HepG2 (cell line): Measurements from ENCODE around the gene NYNRIN. TPM values are rescaled to one million over a fixed set of nuclear protein-coding genes. Genes with fewer than 3 reads are reported as not detected.
A peak's percentile ranks its signal among the peaks of the same experiment; 100 is the strongest.

Source experiments
- ARID2 ChIP-seq: sonication (generic); formaldehyde crosslinking; IDR thresholded peaks from 2 replicates; pipeline ENCODE4 v1.8.1; 2022; ENCODE audit warnings: mild to moderate bottlenecking, missing genetic modification reagents, borderline replicate concordance
- ATF5 ChIP-seq: sonication (generic); formaldehyde crosslinking; IDR thresholded peaks from 2 replicates; pipeline ENCODE4 v1.4.0; 2020; ENCODE audit warnings: mild to moderate bottlenecking, low read depth, missing genetic modification reagents
- BRF2 ChIP-seq: sonication (generic); formaldehyde crosslinking; IDR thresholded peaks from 2 replicates; pipeline ENCODE4 v1.8.1; 2022; ENCODE audit warnings: mild to moderate bottlenecking, missing genetic modification reagents
- CBX5 ChIP-seq: sonication (generic); formaldehyde crosslinking; IDR thresholded peaks from 2 replicates; pipeline ENCODE4 v1.4.0; 2020; ENCODE audit warnings: missing genetic modification reagents, borderline replicate concordance
- GLMP ChIP-seq: sonication (generic); formaldehyde crosslinking; IDR thresholded peaks from 2 replicates; pipeline ENCODE4 v1.9.0; 2021; ENCODE audit warnings: missing genetic modification reagents, mild to moderate bottlenecking, borderline replicate concordance
- JUNB ChIP-seq: sonication (generic); formaldehyde crosslinking; IDR thresholded peaks from 2 replicates; pipeline ENCODE4 v1.8.0; 2022; ENCODE audit warnings: missing genetic modification reagents, mild to moderate bottlenecking, borderline replicate concordance
- LRRFIP1 ChIP-seq: sonication (generic); formaldehyde crosslinking; conservative IDR thresholded peaks from 2 replicates; pipeline ENCODE4 v1.4.0; 2020; ENCODE audit warnings: missing genetic modification reagents
- NFKB2 ChIP-seq: sonication (generic); formaldehyde crosslinking; IDR thresholded peaks from 2 replicates; pipeline ENCODE4 v1.4.0; 2020; ENCODE audit warnings: missing genetic modification reagents, borderline replicate concordance
- PITX1 ChIP-seq: sonication (generic); formaldehyde crosslinking; IDR thresholded peaks from 2 replicates; pipeline ENCODE4 v1.5.1; 2020; ENCODE audit warnings: mild to moderate bottlenecking, missing genetic modification reagents
- TGIF2 ChIP-seq: IDR thresholded peaks from 2 replicates; pipeline ENCODE4 v1.6.1; 2016; ENCODE audit warnings: control low read depth, missing compliant biosample characterization
- TRAFD1 ChIP-seq: sonication (generic); formaldehyde crosslinking; IDR thresholded peaks from 2 replicates; pipeline ENCODE4 v1.5.1; 2020; ENCODE audit warnings: missing genetic modification reagents, mild to moderate bottlenecking, borderline replicate concordance
- ZBTB25 ChIP-seq: IDR thresholded peaks from 2 replicates; pipeline ENCODE4 v1.6.1; 2018; ENCODE audit warnings: missing genetic modification reagents
- ZFP36L1 ChIP-seq: sonication (generic); formaldehyde crosslinking; IDR thresholded peaks from 2 replicates; pipeline ENCODE4 v1.8.0; 2022; ENCODE audit warnings: mild to moderate bottlenecking, missing genetic modification reagents, moderate library complexity
- ZNF136 ChIP-seq: sonication (generic); formaldehyde crosslinking; IDR thresholded peaks from 2 replicates; pipeline ENCODE4 v1.8.1; 2022; ENCODE audit warnings: low read depth, mild to moderate bottlenecking, moderate library complexity, missing genetic modification reagents
- ZNF224 ChIP-seq: sonication (generic); formaldehyde crosslinking; IDR thresholded peaks from 2 replicates; pipeline ENCODE4 v1.5.0; 2020; ENCODE audit warnings: mild to moderate bottlenecking, missing genetic modification reagents
- ZNF496 ChIP-seq: sonication (generic); formaldehyde crosslinking; IDR thresholded peaks from 2 replicates; pipeline ENCODE4 v1.8.1; 2023; ENCODE audit warnings: mild to moderate bottlenecking, moderate library complexity, missing genetic modification reagents; ENCODE audit not compliant: insufficient replicate concordance
- ZNF614 ChIP-seq: IDR thresholded peaks from 2 replicates; pipeline ENCODE4 v1.6.1; 2018; ENCODE audit warnings: missing biosample characterization, missing genetic modification reagents, inconsistent platforms, borderline replicate concordance
- ZNF652 ChIP-seq: IDR thresholded peaks from 2 replicates; pipeline ENCODE4 v1.6.1; 2016; ENCODE audit warnings: low read depth, borderline replicate concordance
- ZNF782 ChIP-seq: sonication (generic); formaldehyde crosslinking; IDR thresholded peaks from 2 replicates; pipeline ENCODE4 v1.4.0; 2020; ENCODE audit warnings: missing genetic modification reagents, mild to moderate bottlenecking, borderline replicate concordance
- ZSCAN25 ChIP-seq: sonication (generic); formaldehyde crosslinking; IDR thresholded peaks from 2 replicates; pipeline ENCODE4 v1.8.0; 2022; ENCODE audit warnings: mild to moderate bottlenecking, missing genetic modification reagents
- polyA plus RNA-seq, 8 experiments: library from polyadenylated mRNA; depleted of rRNA in 3 of 8; stranded (reverse) in 7 of 8; unstranded in 1 of 8; fragments of >200 nt; fragmentation: Illumina TruSeq in 4 of 8; extraction: Trizol in 4 of 8; gene quantifications; 2 replicates each; pipeline versions ENCODE4 v1.2.1 to v1.2.3, GENCODE V29; 2011 to 2016; ENCODE audit warnings: low read depth in 4 of 8, missing spikeins in 1 of 8, mixed read lengths in 1 of 8; ENCODE audit not compliant: insufficient read depth in 1 of 8
- total RNA-seq, 5 experiments: library from RNA; depleted of rRNA; stranded (reverse); fragments of >200 nt; fragmentation: Illumina TruSeq; extraction: Trizol; gene quantifications; 2 replicates each; pipeline ENCODE4 v1.2.3, GENCODE V29; 2016; ENCODE audit warnings: low read depth in 1 of 5

Gene NYNRIN
- total and polyA plus RNA-seq, 2 of the 13 experiments (the other 11 are each of a cell fraction or from before 2014, with no cell fraction given): 0.63 to 1.1 TPM

GRCh38 chr14:24442240-24443052 lies 43.6 kb downstream of the NYNRIN start, which contains the start of gene SDR39U1 (continued):
- TF ChIP-seq ZNF614 (CRISPR knock-in tag) (peak; percentile 96), PITX1 (CRISPR knock-in tag) (peak; percentile 91), BRF2 (peak; percentile 85), ZFP36L1 (CRISPR knock-in tag) (peak; percentile 94), ATF5 (peak; percentile 82), ZNF224 (CRISPR knock-in tag) (peak; percentile 99), LRRFIP1 (no peak), CBX5 (peak; percentile 92), ZBTB25 (CRISPR knock-in tag) (peak; percentile 92), ZSCAN25 (no peak), GLMP (no peak), ZNF496 (CRISPR knock-in tag) (no peak), NFKB2 (CRISPR knock-in tag) (peak; percentile 99), ZNF136 (CRISPR knock-in tag) (no peak), ARID2 (CRISPR knock-in tag) (0 out of 2 replicates have a peak, but pooled peaks have one; percentile 48), ZNF652 (no peak), JUNB (CRISPR knock-in tag) (no peak; the same call in 1 of the 2 replicates), TRAFD1 (CRISPR knock-in tag) (peak; percentile 92; the same call in 1 of the 2 replicates), TGIF2 (CRISPR knock-in tag) (peak; percentile 77; the same call in 1 of the 2 replicates), ZNF782 (CRISPR knock-in tag) (peak; percentile 91)
